HL-60/S4 treated with phorbol 12-myristate 13-acetate at 8.2 ng/mL for 4 days and 3 days (cell line): Measurements from ENCODE around the gene SGPL1.

Source experiments
- in situ Hi-C: fragments of 300-500 bp; cut with MboI; formaldehyde crosslinking; loops from 2 replicates; pipeline ENCODE4 v1.15.0; 2022; ENCODE audit warnings: low sequenced_read_pairs

SGPL1 gene

DNA sequence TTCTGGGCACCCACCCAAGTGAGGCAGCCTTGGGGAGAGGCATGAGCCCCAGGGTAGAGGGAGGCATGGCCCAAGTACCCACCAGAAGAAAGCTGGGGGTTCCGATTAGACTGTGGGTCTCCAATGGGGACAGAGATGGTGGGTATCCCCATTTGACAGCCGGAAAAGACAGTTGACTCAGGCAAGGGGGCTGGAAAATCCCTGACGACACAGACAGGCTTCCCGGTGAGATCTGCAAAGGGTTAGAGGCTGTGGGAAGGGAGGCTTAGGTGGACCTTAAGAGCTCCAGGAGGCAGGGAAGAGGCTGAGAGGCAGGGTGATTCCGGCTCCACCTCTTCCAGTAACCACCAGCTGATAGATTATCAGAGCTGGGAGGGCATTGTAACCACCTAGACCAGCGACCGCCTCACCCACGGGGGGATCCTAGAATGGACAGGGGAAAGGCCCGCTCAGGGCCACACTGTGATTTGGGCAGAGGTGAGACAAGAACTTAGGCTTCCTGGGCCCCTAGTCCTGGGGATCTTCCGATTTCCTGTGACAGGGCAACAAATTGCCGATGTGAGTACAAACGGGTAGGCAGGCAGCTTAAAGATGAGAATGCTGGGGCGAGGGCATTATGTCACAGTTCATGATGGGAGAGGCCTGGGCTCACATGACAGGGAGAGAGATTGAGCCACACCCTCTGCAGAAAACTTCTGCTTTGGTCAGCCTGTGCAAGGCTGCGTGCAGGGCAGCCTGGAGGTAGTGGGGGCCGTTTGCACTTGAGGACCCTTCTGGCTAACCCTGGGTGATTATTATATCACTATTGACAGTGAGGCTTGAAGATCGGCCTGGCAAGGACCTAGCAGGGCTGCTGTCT, 36.0 kb upstream of the SGPL1 start:
- in situ Hi-C loops = no loop called here

DNA sequence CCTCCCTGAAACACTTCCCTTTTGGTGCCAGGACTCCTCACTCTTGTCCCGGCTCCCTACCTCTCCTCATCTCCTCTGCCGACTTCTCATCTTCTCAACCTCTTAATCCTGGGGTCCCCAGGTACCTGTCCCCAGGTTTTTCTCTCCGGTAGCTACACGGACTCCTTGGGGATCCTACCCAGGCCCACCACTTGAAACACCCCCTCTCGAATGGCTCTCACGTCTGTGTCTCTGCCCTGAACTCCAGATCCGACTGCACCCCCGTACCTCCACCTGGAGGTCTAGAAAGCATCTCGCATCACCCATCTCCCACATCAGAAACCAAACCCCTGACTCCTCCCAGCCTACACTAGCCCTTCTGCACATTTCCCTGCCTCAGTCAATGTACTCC, 35.4 kb upstream of the SGPL1 start:
- in situ Hi-C loops = no loop called here

DNA sequence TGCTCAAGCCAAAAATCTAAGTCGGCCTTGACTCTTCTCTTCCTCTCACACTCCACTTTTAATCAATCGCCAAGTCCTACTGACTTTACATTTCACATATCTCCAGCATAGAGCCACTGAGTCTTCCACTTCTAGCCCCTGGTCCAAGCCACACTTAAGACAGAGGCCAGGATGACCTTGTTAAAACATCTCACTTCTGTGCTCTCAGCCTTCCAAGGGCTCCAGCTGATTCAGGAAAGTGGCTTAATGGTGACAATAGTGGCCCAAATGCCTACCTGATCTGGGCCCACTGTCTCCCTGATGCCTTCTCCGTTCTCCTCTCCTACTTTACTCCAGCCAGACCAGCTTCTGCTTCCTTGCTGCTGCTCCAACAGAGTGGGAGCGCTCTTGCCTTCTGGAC, 35.0 kb upstream of the SGPL1 start:
- in situ Hi-C loops = no loop called here

DNA sequence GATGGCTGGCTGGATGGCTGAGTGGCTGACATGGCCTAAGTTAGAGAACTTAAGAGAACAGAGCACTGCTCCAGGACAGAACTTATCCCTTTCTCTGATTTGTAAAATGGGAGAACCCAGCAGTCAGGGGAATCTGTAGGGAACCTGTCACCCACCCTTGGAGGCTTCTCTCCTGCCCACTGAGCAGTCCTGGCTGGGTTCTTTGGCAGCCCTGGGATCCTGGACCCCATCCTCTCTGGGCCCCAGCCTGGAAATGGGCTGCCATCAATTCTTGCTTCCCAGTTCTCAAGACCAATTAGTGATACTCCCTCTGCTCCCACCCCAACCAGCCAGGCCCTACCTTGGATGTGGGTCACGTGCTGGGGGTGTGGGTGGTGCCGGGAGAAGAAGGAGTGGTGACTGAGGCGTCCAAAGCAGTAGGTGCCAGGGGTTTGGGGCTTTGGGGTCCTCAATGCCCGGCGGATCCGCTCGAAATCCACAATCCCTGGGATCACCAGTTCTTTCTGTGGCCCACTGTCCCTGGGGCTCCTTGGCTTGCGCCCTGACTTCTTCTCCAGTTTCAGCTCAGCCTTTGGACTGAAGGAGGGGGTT, 34.2 kb upstream of the SGPL1 start:
- in situ Hi-C loops = no loop called here

DNA sequence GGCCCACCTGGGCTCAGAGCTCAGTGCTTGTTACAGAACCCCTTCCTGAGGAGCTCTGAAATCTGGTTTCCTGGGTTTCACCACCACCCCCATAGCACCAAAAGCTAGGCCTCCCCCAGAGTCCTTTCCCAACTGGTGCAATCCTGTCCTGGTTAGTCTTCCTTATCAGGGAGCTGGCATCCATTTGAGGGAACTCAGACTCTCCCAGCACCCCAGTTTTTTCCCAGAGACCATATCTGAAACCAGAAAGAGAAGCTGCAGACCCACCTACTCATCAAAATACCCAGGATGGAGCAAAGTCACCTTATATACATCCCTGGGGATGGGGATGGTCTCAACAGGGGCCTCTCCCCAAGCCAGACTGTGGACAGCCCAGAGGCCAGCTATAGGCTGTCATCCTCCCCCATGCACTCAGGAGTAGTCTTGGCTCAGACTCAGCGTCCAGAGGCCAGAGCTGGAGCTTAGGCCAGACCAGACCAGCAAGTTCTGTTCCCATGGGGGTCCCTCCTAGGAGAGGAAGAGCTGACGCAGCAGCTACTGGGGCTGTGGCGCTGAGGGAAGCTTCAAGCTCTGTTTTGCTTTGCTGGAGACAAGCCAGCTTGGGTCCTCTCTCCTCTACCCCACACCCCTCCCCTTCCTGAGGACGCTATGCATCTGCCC, 33.5 kb upstream of the SGPL1 start:
- in situ Hi-C loops = no loop called here

DNA sequence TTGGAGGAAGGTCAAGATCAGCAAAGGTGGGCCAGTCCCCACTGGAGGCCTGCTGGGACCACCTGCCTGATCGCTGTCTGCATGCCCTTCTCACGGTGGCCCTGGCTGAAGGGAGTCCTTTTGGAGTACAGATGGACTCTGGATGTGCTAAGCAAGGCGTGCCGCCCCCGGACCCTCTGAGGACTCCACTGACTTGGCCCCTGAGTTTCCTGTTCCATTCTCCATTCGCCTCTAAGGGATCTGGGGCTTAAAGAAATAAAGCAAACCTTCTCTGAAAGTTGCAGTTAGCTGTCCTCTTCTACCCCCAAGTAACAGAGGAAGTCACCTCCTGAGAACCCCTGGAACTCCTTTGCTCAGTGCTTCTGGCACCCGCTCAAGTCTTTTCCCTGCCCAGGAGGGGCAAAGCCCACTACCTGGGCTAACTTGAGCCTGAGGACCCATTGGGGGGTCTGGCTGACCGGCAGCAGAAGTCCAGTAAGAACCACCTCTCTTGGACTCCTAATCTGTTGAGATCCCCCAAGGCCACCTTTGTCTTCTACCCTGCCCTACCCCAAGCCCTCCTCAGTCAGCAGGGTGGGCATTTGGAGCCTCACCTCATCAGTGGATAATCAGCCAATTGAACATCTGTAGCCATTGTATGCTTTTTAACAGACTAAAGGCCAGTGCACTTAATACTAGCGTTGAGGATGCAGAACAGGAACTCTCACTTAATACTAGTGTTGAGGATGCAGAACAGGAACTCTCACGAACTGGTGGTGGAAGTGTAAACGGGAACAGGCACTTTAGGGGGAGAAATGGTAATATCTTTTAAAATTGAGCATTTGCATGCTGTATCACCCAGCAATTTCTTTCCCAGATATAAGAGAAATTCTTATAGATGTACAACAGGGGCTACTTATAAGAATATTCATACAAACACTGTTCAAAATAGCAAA, 32.7 kb upstream of the SGPL1 start:
- in situ Hi-C loops = no loop called here

DNA sequence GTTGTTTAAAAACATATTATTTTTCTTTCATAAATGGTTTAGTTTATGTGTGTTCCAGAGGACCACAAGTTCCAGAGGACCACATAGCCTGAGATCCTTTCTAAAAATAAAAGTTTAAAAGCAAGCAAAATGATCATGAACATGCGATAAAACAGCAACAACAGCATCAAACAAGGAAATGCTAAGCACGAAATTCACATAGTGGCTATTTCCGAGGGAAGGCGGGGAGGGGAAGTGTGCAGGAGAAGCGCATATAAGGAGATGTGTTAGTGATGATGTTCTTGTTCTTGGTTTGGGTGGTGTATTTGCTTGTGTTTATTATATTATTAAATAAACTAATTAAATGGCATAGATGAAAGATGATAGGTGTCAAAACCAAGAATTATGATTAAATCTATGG, 31.7 kb upstream of the SGPL1 start:
- in situ Hi-C loops = no loop called here

DNA sequence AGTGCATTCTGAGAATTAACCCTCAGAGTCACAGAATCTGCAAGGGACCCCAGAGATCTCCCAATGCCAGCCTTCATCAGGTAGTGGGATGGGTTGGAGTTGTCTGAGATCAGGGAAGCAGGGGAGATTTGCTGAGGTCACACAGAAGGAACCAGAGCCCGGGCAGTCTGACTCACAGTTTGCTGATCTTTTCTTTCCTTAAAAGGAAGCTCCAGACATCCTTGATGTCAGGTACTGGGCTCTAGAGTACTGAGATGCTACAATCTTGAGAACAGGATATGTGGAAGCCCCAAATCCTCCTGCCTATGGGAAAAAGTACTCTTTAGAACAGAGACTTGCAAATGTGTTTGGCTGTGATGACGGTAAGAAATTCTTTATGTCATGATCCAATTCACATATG, 31.3 kb upstream of the SGPL1 start:
- in situ Hi-C loops = no loop called here

DNA sequence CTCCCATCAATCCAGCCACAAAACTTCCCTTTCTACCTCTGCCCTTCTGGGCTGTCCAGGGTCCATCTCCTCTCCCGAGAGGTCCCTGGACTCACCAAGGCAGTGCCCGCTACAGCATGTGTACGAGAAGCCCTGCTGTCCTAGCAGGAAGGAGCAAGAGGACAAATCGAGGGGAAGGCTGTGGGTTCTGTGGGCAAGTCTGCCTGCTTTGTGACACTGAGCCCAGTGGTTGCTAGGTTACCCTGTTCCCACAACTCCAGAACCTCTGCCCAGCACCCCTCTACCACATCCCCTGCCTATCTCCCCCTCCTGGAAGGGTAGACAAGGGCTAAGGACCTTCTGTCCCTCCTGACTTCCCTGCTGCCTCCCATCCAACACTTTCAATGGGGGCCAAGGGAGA, 30.6 kb upstream of the SGPL1 start, which contains the start of gene TBATA:
Gene TBATA, minus strand, starts transcription at position 188 of the 400 bp plus-strand sequence. CDS start 1,998 bp downstream, outside the sequence.
- in situ Hi-C loops = no loop called here

DNA sequence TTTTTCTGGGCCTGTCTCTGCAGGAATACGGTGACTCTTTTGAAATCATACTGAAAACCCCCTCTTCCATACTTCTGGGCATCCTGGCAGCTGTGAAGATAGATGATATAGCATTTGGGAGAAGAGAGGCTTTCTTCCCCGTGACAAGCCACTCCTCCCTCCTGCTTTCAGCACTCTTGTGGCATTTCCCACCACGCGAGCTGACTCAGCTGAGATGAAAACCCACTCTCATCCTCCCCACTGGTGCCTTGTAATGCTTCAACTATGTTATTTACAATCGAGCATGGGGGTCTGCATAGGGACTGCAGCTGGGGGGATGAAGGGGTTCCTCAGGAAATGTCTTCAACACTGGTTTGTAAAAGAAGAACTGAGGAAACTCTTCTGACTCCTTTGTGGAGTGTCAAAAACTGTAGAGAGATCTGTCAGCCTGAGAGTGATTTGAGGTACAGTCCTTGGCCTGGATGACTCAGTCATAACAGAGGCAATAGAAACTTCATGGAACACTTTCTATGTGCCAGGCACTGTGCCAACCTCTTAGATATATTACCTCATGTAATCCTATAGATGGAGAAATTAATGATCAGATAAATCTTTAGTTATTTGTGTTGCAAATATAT, 28.8 kb upstream of the SGPL1 start:
- in situ Hi-C loops = no loop called here

DNA sequence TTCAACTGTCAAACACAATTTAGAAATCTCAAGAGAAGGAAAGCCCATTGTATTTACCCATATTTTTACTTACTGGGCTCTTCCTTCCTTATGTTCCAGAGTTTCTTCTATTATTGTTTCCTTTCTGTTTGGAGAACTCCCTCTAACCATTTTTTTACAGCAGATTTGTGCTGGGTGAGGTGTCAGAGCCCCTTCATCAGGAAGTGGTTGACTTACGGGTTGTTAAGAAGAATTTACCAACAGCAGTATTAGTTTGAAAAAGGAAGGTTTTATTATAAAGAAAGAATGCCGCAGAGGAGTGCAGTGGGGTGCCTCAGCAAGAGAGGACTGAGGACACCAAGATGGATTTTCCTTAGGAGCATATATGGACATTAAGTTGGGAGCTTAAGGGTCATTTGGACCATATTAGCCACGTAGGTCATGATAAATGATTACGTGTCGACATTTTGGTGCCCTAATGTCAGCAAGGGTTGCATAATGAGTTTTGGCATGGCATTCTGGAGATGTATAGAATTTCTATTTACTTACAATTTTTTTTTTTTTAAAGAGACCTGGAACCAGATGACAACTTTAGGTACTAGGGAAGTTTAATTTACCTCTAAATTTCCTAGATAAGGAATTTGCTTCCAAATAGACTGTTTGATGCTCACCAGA, 24.2 kb upstream of the SGPL1 start:
- in situ Hi-C loops = no loop called here

DNA sequence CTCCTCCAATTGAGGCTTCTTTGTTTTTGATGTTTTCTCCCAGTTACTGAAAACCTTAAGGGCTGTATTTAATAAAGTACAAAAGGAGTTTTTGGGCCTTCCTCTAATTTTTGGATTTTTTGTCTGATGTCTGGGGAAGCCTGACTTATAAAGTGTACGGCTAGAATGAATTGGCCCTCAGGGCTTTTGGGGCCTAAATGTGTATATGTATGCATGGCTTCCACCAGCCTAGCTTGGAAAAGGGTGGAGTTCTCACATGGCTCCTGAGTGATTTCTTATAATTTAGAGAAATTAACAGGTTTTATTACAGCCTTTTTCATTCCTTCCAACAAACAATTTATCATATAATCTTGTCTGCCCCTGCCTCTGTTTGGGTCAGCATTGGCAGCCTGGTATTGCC, 20.1 kb upstream of the SGPL1 start:
- in situ Hi-C loops = no loop called here

DNA sequence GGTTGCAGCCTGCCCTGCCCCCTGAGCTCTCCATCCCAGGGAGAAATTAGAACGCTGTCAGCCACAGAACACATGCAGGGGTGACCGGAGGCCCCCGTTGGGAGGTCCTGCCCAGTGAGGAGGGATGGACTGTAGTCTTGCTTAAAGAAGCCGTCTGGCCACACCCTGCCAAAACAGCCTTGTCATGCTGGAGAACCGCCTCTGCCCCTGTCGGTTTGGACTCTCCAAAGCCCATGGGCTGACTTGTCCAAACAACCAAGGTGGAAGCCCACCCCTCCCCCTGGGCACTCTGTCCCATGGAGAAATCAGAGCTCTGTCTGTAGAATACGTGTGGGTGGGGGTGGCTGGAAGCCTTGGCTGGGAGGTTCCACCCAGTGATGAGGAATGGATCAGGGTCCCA, 17.9 kb upstream of the SGPL1 start:
- in situ Hi-C loops = no loop called here

DNA sequence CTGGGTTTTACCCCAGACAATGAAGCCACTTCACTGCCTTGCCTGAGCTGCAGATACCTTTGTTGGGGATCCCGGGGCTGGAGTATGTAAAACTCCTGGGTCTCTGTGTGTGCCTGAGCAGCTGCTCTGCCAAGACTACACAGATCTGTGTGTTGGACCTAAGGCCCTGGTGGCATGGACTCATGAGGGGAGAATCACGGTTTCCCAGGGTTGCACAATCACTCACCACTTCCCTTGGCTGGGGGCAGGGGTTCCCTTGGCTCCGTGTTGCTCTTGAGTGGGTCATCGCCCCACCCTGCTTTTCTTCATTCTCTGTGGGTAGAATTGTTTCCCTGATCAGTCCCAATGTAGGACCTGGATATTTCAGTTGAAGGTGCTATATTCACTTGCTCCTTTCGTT, 16.6 kb upstream of the SGPL1 start:
- in situ Hi-C loops = no loop called here

DNA sequence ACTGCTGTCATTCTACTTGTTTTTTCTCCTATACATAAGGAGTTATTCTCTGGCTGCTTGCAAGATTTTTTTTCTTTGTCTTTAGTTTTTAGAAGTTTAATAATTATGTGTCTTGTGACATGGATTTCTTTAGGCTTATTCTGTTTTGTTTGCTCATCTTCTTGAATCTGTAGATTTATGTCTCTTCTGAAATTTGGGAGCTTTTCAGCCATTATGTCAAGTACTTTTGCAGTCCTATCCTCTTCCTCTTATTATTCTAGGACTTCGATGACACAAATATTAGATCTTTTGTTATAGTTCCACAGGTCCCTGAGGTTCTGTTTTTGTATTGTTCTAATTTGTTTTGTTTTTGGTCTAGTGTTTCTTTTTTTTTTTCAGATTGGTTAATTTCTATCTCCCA, 13.9 kb upstream of the SGPL1 start:
- in situ Hi-C loops = no loop called here

DNA sequence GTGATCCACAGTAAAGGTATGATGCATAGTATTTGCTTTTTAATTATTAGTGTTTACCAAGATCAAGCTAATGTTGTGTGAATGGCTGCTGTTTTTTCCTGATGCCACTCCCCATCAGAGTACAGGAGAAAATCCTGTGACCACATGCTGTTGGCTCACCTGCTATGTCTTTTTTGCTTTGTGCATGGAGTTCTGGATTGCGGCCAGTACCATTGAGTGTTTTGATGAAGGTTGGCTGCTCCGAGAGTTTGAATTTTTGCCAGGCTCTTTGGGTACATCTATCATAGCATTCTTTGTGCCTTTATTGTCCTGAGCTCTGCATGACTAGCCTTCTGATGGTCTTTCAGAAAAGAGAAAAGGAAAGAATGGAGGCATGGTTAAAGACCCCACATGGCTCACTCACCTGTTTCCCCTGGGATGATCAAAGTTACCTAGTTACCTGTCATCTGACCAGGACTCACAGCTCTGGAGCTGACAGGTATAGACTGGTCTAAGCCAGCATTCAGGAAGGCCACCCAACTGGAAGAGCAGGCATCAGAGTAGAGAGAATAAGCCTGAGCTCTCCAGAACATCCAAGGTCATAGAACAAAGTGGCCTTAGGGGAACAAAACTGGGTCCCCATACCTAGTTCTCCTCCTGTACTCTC, 11.8 kb upstream of the SGPL1 start:
- in situ Hi-C loops = no loop called here

DNA sequence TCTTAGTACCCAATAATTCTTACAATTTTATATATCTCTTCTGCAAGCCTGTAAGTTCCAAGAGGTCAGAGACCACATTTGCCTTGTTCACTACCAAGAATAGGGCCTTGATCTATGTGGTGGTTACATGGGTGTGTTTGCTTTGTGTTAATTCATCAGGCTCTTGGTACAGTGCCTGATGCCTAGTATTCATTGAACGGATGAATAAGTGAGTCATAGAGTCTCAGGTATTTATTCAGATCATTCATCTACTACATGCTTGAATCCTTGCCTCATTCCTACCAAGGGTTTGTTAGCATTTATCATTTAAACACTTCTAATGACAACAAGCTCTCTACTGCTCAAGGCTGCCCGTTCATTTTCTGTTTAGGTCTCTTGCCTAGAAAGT, 11.3 kb upstream of the SGPL1 start:
- in situ Hi-C loops = no loop called here

DNA sequence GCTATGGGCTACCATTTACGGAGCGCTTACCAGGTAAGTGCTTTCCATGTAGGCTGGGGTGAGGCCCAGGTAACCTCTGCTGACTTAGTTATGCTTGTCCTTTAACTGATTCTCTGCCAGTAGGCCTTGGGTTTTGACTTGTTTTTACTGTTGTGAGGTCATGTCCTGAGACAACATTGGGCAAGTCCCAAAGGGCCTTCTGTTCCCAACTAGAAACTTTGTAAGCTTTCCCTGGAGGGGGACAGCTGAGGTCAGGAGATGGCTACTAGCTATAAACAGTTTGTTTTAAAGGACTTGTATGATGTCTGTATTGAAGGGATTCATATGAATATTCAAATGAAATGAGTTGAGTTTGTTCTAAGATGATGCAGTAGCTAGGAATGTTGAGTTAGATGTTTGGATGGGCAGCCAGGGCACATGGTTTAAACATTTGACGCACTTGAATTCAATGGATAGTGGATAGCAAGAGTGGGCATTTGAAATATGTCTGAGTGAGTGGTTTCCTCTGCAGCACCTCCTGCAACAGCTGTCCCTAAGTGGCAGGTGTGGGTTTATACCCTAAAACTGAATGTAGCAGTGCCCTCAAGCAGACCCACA, 10.0 kb upstream of the SGPL1 start:
- in situ Hi-C loops = no loop called here

DNA sequence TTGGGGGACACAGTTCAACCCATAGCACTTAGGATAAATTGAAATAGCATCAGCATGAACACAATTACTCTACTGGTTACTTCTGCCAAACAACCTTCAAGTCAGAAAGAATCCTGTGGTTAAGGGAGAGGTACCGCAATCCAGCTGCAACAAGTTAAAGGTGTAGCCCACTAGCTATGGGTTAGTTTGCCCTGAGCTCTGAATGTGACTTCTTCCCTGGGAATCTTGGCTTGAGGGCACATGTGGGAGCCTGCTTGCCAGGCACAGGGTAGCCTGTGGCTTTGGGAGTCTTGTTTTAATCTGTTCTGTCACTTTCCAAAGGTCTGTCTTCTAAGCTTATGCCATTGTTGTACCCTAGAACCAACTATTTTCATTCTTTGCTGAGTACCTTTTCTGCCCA, 8.9 kb upstream of the SGPL1 start:
- in situ Hi-C loops = no loop called here
